SK-N-MC (cell line): ENCODE data around the gene KCNH3.

Experiments
- DNase-seq: peaks from one replicate; pipeline ENCODE4 v3.0.0-alpha.2; 2011; ENCODE audit warnings: low read depth, low spot score
- H3K27ac ChIP-seq: fragments of 200-600 bp; sonication (generic); 2 replicates; pipeline ENCODE4 v1.5.1; 2016; ENCODE audit warnings: mixed run types
- H3K36me3 ChIP-seq: fragments of 200-600 bp; sonication (generic); 2 replicates; pipeline ENCODE4 v1.6.1; 2017; ENCODE audit warnings: antibody characterized with exemption, low read length, mixed read lengths; ENCODE audit not compliant: insufficient read depth
- H3K4me3 ChIP-seq: fragments of 200-600 bp; sonication (generic); 2 replicates; pipeline ENCODE4 v1.5.1; 2016
- H3K9ac ChIP-seq: fragments of 200-600 bp; sonication (generic); 2 replicates; pipeline ENCODE4 v1.8.0; 2017; ENCODE audit warnings: mixed run types, mixed read lengths; ENCODE audit not compliant: insufficient read length
- H3K9me3 ChIP-seq: fragments of 200-600 bp; sonication (generic); 2 replicates; pipeline ENCODE4 v1.6.1; 2017; ENCODE audit warnings: low read depth, mild to moderate bottlenecking, antibody characterized with exemption, low read length, moderate library complexity, mixed read lengths
- EZH2 ChIP-seq: fragments of 200-600 bp; sonication (generic); IDR thresholded peaks from one replicate; pipeline ENCODE4 v1.6.1; 2017; ENCODE audit warnings: antibody characterized with exemption
- FOXP2 ChIP-seq: optimal IDR thresholded peaks from 2 replicates; pipeline ENCODE3; 2011; ENCODE audit warnings: mild to moderate bottlenecking, moderate library complexity; ENCODE audit not compliant: insufficient read depth; ENCODE audit errors: extremely low read length, control extremely low read depth
- POLR2AphosphoS5 ChIP-seq: IDR thresholded peaks from 2 replicates; pipeline ENCODE4 v1.6.1; 2012; ENCODE audit warnings: mild to moderate bottlenecking, low read depth, low read length, borderline replicate concordance

Gene KCNH3

DNA sequence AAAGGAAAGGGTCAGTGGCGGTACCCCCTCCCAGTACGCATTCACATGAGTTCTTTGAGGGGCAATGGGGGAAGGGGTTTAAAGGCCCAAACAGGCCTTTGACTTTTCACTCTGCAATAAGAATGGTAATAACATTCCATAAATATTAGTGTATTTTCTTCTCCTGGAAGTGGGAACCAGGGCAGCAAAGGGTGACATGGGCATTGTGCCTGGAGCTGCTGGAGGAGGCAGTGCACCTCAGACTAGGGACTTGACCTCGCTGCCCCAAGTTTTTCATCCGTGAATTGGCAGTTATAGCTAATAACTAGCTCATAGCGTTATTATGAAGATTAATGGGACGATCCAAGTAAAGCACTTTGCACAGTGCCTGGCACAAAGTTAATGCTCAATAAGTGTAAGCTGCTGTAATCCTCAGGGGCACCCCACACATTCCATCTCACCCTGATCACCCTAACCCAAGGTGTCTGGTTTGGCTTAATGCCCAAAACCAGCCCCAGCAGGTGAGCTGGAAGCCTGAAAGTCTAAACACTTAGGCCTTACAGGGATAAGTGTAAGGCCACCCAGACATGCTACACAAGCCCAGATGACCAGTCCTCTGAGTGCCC lies 2.8 kb upstream of the KCNH3 start:
- Histone ChIP-seq H3K27ac (no peak overlapping the region), H3K4me3 (no peak overlapping the region), H3K9ac (no peak overlapping the region), H3K9me3 (no peaks in the 10 kb centered on the region), H3K36me3 (no peaks in the 10 kb centered on the region)
- TF ChIP-seq EZH2 (no peak), FOXP2 (no peak), POLR2AphosphoS5 (no peak)
- DNase-seq, result no peak

DNA sequence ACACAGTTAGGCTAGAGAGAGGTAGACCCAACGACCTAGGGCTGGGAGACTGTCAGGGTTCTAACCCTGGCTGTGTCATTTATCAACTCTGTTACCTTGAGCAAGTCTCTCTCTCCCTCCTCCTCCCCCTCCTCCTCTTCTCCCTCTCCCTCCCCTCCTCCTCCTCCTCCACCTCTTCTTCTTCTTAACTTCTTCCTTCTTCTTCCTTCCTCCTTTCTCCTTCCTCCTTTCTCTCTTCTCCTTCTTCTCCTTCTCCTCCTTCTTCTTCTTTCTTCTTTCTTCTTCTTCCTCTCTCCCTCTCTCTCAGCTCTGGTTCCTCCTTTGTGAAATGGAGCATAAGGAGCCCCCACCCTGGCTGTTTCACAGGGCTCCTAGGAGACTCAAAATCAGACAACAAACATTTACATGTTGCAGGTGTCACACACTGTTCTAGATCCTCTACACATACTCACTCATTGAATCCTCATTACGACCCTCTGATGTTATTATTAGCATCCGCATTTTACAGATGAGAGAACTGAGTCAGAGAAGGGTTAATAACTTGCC lies 2.2 kb upstream of the KCNH3 start:
- TF ChIP-seq EZH2 (no peak), POLR2AphosphoS5 (no peak), FOXP2 (no peak)
- Histone ChIP-seq H3K9ac (no peak overlapping the region), H3K4me3 (no peak overlapping the region), H3K27ac (no peak overlapping the region), H3K36me3 (no peaks in the 10 kb centered on the region), H3K9me3 (no peaks in the 10 kb centered on the region)
- DNase-seq, result no peak

DNA sequence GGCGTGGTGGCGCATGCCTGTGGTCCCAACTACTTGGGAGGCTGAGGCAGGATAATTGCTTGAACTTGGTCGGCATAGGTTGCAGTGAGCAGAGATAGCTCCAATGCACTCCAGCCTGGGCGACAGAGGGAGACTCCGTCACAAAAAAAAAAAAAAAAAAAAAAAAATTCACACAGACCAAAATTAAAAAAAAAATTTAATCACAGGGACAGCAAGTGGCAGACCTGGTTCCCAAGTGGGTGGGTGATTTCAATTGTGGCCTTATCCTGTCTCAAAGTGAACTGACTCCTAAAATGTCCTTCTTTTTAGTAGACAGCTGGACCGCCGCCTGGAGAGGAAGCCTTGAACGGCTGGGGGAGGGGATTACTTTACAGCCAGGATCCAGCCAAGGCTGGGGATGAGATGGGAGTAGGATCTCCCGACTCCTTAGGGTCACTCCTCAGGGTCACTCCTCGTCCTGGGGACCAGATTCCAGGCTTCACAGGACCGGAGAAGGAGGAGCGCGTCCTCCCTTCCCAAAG lies 1.5 kb upstream of the KCNH3 start:
- Histone ChIP-seq H3K27ac (no peak overlapping the region), H3K9ac (no peak overlapping the region)
- TF ChIP-seq POLR2AphosphoS5 (no peak), EZH2 (no peak), FOXP2 (no peak)

DNA sequence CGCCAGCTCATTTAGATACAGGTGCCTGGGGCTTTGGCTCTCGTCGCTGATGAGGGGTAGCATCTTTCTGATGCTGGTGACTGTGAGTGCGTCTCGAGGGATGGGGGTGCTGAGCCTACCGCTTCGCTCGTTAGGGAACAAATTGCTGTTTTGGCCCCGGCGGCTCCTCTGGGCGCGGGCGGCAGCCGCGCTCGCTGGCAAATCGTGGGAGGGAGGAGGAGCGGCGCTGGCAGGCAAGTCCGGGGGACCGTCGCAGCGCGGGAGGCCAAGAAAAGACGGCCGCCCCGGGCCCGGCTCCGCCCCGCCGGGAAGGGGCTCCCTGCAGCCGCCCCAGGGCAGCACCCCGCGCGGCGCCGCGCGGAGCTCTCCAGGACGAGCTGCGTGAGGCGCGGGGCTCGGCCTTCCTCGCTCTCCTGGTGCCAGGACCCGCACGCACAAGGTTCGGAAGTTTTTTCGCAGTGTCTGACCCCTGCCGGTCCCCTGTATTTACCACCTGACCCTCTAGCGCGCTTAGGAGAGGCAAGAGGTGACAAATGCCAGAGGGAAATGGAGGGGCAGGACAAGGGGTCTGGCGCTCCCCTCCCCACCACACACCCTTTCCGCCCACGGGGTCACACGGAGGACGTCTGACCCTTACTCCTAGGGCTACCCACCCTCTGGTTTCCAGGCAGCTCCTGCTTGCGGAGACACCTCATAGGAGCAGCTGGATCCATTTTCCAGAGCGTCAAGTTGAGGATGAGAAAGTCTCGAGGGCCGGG lies 899 bp upstream of the KCNH3 start:
- H3K27ac ChIP-seq, result no peak overlapping the region
- TF ChIP-seq EZH2, result no peak
- no peak for TF ChIP-seq FOXP2
- no peak for TF ChIP-seq POLR2AphosphoS5
- peak overlapping the region; percentile 37 for H3K9ac ChIP-seq
- H3K4me3 ChIP-seq, result peak overlapping the region; percentile 92
- no peak for DNase-seq
- H3K36me3 ChIP-seq, result no peaks in the 10 kb centered on the region
- no peaks in the 10 kb centered on the region for H3K9me3 ChIP-seq

More for the DNA sequence above, 1.5 kb upstream of the KCNH3 start:
- DNase-seq, result no peak
- Histone ChIP-seq H3K9me3 (no peaks in the 10 kb centered on the region), H3K36me3 (no peaks in the 10 kb centered on the region), H3K4me3 (peak overlapping the region; percentile 92)

GRCh38 chr12:49539406-49540228 lies 787 bp downstream of the KCNH3 start:
- H3K4me3 ChIP-seq, result peak overlapping the region; percentile 70
- no peak overlapping the region for H3K9ac ChIP-seq
- no peaks in the 10 kb centered on the region for H3K9me3 ChIP-seq
- no peaks in the 10 kb centered on the region for H3K36me3 ChIP-seq
- H3K27ac ChIP-seq, result no peak overlapping the region
- TF ChIP-seq POLR2AphosphoS5, result no peak
- TF ChIP-seq EZH2, result no peak
- no peak for TF ChIP-seq FOXP2
- no peak for DNase-seq

- Histone ChIP-seq H3K9ac (no peak overlapping the region), H3K4me3 (peak overlapping the region; percentile 70; the same call in 1 of the 2 replicates), H3K27ac (no peak overlapping the region), H3K9me3 (no peaks in the 10 kb centered on the region), H3K36me3 (no peaks in the 10 kb centered on the region)
- no peak for TF ChIP-seq EZH2
- TF ChIP-seq POLR2AphosphoS5, result no peak
- no peak for TF ChIP-seq FOXP2
- DNase-seq, result no peak
Observed at GRCh38 chr12:49540229-49541139, 1.7 kb downstream of the KCNH3 start.

- no peak for DNase-seq
- H3K27ac ChIP-seq, result no peak overlapping the region
- H3K36me3 ChIP-seq, result no peaks in the 10 kb centered on the region
- H3K4me3 ChIP-seq, result no peak overlapping the region
- H3K9me3 ChIP-seq, result no peaks in the 10 kb centered on the region
- no peak overlapping the region for H3K9ac ChIP-seq
- TF ChIP-seq POLR2AphosphoS5 (no peak), EZH2 (no peak)
Observed at GRCh38 chr12:49541140-49541861, 2.5 kb downstream of the KCNH3 start.
